Measurements from ENCODE around the gene KLHL8.

KLHL8 gene

GRCh38 chr4:87220094-87220822, at the start of gene KLHL8:
Gene KLHL8, minus strand, starts transcription at chr4:87220618. Its CDS starts 25,079 bp downstream, at chr4:87195539.
- DNase-seq (ENCODE audit: low read depth) = peak; percentile 58

GRCh38 chr4:87270144-87270543, 49.7 kb upstream of the KLHL8 start:
- DNase-seq (ENCODE audit: low read depth) = peak; percentile 24

DNA sequence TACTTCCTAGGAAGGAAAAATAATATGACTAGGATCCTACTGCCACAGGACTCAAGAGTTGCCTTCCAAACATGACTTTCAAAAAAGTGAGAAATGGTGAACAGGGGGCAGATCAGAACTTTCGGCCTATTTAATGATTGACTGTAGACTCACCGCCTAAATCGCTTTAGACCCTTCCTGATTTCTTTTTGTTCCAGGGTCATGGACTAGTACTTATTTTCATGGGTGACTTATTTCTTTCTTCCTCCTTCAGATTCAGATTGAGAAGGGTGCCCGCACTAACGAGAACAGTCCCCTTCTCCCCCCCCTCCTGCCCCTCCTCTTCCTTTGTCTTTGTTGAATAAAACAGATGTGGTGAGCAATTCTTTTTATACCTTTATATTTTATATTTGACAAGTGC, 48.0 kb upstream of the KLHL8 start:
- no peak for DNase-seq (ENCODE audit: low read depth)

DNA sequence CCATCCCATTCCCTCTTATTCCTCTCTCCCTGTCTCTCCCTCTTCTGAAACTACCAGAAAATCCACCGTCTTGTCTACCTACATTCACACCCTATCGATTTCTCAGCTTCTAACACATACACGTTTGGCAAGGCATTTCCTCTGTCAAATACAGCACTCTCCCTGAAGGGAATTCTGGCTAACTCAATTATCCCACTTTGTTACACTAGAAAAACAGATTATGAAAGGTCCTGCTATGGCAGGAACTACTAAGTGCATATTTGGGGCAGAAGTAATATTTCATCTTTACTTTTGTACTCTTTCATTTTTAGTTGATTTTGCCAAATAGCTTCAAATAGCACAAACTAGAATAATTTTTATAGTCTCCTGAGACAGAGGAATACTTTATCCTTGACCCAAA, 46.6 kb upstream of the KLHL8 start:
- DNase-seq (ENCODE audit: low read depth) = no peak

DNA sequence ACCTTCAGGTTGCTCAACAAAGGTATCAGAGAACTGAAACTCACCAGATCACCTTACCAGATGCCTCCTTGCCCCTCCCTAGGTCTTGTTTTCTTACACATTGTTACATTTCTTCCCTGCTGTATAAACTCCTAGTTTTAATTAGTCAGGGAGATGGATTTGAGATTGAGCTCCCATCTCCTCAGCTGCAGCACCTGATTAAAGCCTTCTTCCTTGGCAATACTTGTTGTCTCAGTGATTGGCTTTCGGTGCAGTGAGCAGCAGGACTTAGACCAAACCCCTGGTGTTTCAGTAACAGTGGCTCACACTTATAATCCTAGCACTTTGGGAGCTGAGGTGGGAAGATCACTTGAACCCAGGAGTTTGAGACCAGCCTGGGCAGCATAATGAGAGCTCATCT, 42.5 kb upstream of the KLHL8 start:
- no peak for DNase-seq (ENCODE audit: low read depth)

DNA sequence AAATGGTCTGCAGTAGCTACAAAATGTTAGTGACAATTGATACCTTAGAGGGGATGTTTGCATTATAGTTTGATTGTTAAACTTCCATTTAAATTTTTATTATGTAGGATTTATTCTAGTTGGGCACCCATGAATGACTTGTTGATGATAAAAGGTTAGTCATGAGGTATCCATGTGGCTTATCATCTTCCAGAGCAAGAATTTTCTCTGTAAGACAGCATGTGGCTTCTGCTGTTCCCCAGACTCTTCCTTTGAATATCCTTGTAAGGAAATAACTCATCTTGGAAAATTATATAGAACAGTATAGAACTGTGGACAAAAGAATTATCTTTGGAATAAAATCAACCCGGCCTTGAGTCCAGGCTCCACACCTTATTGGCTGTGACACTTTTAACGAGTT, 40.1 kb upstream of the KLHL8 start:
- no peak for DNase-seq (ENCODE audit: low read depth)

GRCh38 chr4:87258677-87259076, 38.3 kb upstream of the KLHL8 start:
- no peak for DNase-seq (ENCODE audit: low read depth)

DNA sequence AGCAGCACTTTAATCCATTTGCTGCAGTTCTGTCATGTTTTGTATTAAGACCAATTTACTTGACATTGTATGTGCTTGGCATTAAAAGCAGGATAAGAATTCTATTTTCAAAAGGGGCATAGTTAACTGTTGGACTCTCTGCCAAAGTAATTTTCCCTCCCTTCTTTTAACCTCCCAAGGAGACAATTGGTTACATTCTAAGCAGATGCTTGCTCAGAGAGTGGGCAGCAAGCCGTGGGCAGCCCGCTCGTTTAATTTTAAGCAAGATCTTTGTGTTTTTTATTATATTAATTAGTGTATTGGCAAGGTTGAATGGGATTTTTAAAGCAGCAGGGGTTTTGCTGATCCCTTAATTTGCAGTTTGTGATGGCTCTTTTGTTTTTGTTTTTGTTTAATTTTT, 37.1 kb upstream of the KLHL8 start:
- no peak for DNase-seq (ENCODE audit: low read depth)

DNA sequence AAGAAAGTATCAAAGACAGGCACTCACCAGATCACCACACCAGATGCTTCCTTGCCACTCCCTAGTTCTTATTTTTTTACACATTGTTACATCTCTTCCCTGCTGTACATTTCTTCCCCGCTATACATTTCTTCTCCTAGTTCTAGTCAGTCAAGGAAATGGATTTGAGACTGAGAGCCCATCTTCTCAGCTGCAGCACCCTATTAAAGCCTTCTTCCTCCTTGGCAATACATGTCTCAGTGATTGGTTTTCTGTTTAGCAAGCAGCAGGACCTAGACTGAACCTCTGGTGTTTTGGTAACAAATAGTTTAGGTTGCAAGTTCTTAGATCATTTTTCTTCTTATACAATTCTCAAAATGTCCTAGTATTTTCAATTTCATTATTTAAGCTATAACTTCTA, 35.3 kb upstream of the KLHL8 start:
- DNase-seq (ENCODE audit: low read depth) = no peak

DNA sequence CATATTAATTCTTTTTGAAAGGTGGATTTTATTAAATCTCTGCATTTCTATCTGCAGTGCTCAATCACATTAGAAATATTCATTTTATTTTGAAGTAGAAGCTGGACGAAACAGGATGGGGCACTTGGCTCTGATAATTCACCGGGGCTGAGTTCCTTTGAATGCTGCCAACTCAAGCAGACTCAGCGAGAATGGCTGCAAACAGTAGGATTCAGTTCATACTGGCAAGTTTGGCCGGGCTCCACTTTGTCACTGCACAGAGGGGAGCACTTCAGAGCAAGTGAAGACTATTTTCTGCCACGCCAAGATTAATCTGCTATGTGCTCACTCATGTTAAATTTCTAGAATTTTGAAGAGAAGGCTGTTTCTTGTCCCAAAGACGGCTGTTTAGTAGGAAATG, 30.7 kb upstream of the KLHL8 start:
- DNase-seq (ENCODE audit: low read depth) = no peak

DNA sequence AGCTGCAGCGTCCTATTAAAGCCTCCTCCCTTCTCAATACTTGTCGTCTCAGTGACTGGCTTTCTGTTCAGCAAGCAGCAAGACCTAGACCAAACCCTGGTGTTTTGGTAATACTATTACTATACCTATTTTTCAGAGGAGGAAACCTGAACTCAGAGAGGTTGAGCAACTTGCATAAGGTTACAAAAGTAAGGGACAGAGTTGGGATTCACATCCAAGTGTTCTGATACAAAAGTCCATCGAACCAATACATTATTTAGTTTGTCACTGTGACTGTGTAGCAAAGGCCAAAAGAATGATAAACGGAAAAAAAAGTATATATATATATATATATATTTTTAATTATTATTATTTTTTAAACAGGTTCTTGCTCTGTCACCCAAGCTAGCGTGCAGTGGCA, 29.9 kb upstream of the KLHL8 start:
- DNase-seq (ENCODE audit: low read depth) = no peak

- no peak for DNase-seq (ENCODE audit: low read depth)
Observed at GRCh38 chr4:87249332-87250019, 29.1 kb upstream of the KLHL8 start.

- DNase-seq (ENCODE audit: low read depth) = no peak
Observed at GRCh38 chr4:87243426-87244053, 23.1 kb upstream of the KLHL8 start.

DNA sequence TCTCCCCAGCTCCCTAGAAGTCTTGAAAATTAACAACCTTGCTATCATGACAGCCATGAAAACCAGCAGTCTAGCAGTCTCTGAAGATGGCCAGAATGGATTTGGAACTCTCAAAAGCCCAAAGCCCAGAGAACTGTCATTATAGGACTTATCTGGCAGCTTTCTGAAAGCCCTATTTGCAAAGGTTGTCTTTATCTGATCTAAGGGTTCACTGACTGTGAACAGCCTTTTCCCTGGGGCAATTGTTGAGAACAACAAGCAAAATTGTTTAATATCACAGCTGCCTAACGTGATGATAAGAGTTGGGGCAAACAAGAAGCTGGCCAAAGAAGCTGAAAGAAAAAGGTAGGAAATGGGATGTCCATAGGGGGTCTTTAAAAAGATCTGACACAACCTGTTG, 20.9 kb upstream of the KLHL8 start:
- no peak for DNase-seq (ENCODE audit: low read depth)

DNA sequence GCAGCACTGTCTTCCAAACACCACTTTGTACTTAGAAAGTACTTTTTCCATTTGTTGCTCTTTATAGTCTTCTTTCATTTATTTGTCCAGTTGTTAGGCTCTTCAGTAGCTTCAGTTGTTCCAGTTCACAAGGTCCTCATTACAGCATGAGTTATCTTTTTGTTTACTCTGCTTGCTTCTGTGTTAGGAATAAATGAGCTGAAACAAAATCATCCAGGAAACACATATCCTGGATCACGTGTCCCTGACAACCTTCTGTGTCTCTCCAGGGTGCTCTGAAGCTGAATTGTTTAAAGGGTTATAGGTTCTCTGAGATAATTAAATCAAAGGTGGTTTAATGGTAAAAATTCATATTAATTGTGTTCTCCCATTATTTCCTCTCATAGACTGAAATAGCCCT, 19.9 kb upstream of the KLHL8 start:
- DNase-seq (ENCODE audit: low read depth) = no peak

DNA sequence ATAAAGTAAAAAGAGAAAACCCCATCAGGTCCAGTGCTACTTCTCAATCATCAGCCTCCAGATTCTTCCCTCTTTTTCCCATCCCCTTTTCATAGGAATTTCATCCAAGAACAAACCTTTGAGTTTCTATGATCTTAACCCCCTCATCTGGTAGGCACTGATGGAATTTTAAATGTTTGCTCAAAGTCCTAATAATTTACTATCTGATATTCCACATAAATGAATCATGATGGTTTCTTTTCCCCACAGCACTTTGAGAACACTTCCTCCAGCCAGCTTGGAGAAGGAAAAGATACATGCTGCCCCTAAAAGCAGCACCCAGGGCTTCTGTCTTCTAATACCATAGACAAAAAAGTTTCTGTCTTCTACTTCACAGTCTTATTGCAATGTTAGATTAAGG, 19.4 kb upstream of the KLHL8 start:
- DNase-seq (ENCODE audit: low read depth) = no peak

- no peak for DNase-seq (ENCODE audit: low read depth)
Observed at GRCh38 chr4:87239194-87239593, 18.8 kb upstream of the KLHL8 start.

- DNase-seq (ENCODE audit: low read depth) = no peak
Observed at GRCh38 chr4:87236861-87237260, 16.4 kb upstream of the KLHL8 start.

DNA sequence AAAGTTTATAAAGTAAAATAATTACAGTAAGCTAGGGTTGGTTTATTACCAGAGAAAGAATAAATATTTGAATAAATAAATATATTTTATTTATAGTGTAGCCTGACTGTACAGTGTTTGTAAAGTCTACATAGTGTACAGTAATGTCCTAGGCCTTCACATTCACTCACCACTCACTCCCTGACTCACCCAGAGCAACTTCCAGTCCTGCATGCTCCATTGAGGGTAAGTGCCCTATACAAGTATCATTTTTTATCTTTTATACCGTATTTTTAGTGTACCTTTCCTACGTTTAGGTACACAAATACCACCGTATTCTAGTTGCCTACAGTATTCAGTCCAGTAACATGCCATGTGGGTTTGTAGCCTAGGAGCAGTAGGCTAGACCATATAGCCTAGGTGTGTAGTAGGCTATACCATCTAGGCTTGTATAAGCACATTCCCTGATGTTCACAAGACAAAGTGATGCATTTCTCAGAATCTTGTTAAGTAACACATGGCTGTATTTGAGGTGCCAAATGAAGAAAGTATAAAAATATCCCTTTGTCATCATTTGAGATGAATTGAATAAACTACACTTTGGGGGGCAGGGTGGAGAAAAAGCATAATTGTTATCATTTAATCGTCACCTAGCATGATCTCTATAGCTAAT, 14.7 kb upstream of the KLHL8 start:
- DNase-seq (ENCODE audit: low read depth) = no peak

DNA sequence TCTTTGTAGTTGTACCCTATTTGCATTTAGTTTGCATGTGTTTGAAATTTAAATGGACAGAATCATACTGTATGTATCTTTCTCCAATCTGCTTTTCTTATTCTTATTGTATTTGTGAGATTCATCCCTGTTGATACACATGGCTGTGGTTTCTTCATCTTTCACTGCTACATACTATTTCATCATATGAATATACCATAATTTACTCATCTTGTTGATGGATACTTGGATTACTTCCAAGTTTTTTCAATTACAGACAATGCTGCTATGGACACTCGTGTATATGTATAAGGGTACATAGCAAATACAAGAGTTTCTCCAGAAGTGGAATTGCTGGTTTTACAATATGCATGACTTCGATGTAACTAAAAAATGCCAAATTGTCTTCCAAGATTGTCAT, 11.8 kb upstream of the KLHL8 start:
- no peak for DNase-seq (ENCODE audit: low read depth)

DNA sequence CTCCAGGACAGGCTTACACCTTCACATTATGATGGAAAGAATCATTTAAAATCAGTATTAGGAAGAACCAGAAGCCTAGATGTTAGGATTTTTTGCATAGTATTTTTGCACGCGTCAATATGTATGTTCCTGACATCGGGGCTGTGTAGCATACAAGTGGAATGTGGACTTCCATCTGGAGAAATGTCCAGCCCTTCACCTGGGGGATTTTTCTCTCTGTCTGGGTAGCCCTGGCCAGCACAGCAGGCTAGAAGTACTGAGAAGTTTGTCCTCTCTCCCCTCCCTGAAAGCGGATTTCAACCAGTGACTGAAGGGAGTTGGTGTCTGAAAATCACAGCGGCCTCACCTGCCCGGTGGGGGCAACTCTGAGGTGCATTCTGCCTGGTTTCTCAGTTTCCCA, 10.4 kb upstream of the KLHL8 start:
- no peak for DNase-seq (ENCODE audit: low read depth)

DNA sequence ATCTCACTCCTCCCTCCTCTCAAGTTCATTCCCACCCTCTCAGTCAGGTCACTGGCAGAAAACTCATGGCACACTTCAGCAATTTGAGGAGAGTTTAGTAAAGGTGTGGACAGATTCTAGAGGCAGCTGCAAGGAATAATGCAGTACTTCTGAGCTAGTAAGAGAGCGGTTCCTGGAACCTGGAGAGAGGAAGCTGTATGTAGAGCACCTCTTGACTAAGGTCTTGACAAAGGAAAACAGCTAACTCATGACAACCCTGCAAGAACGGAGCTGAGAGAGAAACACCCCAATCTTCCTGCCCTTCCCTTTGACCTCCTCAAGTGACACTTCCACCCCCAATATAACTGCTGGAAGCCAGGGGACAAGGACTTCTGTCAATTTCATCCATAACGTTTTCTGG, 9.6 kb upstream of the KLHL8 start:
- DNase-seq (ENCODE audit: low read depth) = no peak

- no peak for DNase-seq (ENCODE audit: low read depth)
Observed at GRCh38 chr4:87228262-87228860, 7.9 kb upstream of the KLHL8 start.

All from fibroblast of the conjunctiva (primary cell).